ENCODE data around the gene TMPRSS4.
"Not testable (repeated sequence)": the region's sequence is repeated elsewhere in the genome, so short reads cannot be mapped to it uniquely, and the experiment has no call there.

The TMPRSS4 gene

GRCh38 chr11:118057251-118058145, 19.4 kb upstream of the TMPRSS4 start:
- no peak for DNase-seq

- DNase-seq = no peak
Measured at GRCh38 chr11:118058311-118059245, 18.3 kb upstream of the TMPRSS4 start.

GRCh38 chr11:118059246-118059940, 17.5 kb upstream of the TMPRSS4 start:
- no peak for DNase-seq

- DNase-seq = no peak
Measured at GRCh38 chr11:118060081-118060661, 16.7 kb upstream of the TMPRSS4 start.

GRCh38 chr11:118060869-118061268, 16.0 kb upstream of the TMPRSS4 start:
- DNase-seq = no peak

- DNase-seq = no peak
Measured at GRCh38 chr11:118061586-118062125, 15.2 kb upstream of the TMPRSS4 start.

GRCh38 chr11:118062181-118062580, 14.7 kb upstream of the TMPRSS4 start:
- not testable (repeated sequence) for DNase-seq

GRCh38 chr11:118062631-118063030, 14.2 kb upstream of the TMPRSS4 start:
- DNase-seq = not testable (repeated sequence)

- no peak for DNase-seq
Measured at GRCh38 chr11:118064956-118065355, 11.9 kb upstream of the TMPRSS4 start.

GRCh38 chr11:118065384-118065783, 11.5 kb upstream of the TMPRSS4 start:
- DNase-seq = no peak

GRCh38 chr11:118067006-118067405, 9.9 kb upstream of the TMPRSS4 start:
- no peak for DNase-seq

- no peak for DNase-seq
Measured at GRCh38 chr11:118068206-118068944, 8.5 kb upstream of the TMPRSS4 start.

- no peak for DNase-seq
Measured at GRCh38 chr11:118068945-118069612, 7.8 kb upstream of the TMPRSS4 start.

- DNase-seq = no peak
Measured at GRCh38 chr11:118071416-118072030, 5.4 kb upstream of the TMPRSS4 start.

- no peak for DNase-seq
Measured at GRCh38 chr11:118073554-118073953, 3.3 kb upstream of the TMPRSS4 start.

GRCh38 chr11:118074091-118074685, 2.7 kb upstream of the TMPRSS4 start:
- no peak for DNase-seq

GRCh38 chr11:118074785-118075184, 2.1 kb upstream of the TMPRSS4 start:
- no peak for DNase-seq

- no peak for DNase-seq
Measured at GRCh38 chr11:118078911-118079411, 2.1 kb downstream of the TMPRSS4 start.

GRCh38 chr11:118079491-118079890, 2.6 kb downstream of the TMPRSS4 start:
- DNase-seq = no peak

GRCh38 chr11:118080296-118080695, 3.4 kb downstream of the TMPRSS4 start:
- DNase-seq = no peak
